WTC11 (cell line): ENCODE results near the gene PITPNC1. TPM values are rescaled to one million over a fixed set of nuclear protein-coding genes. Genes with fewer than 3 reads are reported as not detected.
A peak's percentile ranks its signal among the peaks of the same experiment; 100 is the strongest.

Experiments used
- ATAC-seq: fragments of 200-7000 bp; cut with Tn5 transposase; 2 replicates; pipeline ENCODE4 v1.10.0; 2021; ENCODE audit warnings: mild to moderate bottlenecking, moderate library complexity
- CTCF ChIA-PET: fragments of 300-600 bp; sonication (Branson Sonifier 250); formaldehyde crosslinking; loops from one replicate; lab custom pipeline; 2021; ENCODE audit warnings: antibody characterized with exemption; lab: Charles Lee
- POLR2A ChIA-PET: fragments of 350-600 bp; sonication (Branson Sonifier 250); formaldehyde crosslinking; loops from one replicate; lab custom pipeline; 2021; ENCODE audit warnings: antibody characterized with exemption; lab: Charles Lee
- DNase-seq: peaks from one replicate; pipeline ENCODE4 v3.0.0; 2021; ENCODE audit warnings: low spot score
- H3K27ac Mint-ChIP-seq: 2 replicates; pipeline ENCODE4 v1.8.0; 2021; ENCODE audit warnings: mixed read lengths
- H3K27me3 Mint-ChIP-seq: 2 replicates; pipeline ENCODE4 v1.8.0; 2021; ENCODE audit warnings: low read depth, mild to moderate bottlenecking, moderate library complexity, mixed read lengths
- H3K36me3 Mint-ChIP-seq: 2 replicates; pipeline ENCODE4 v1.8.0; 2021; ENCODE audit warnings: mixed read lengths
- H3K4me1 Mint-ChIP-seq: 2 replicates; pipeline ENCODE4 v1.8.0; 2022; ENCODE audit warnings: mixed read lengths
- H3K4me3 Mint-ChIP-seq: 2 replicates; pipeline ENCODE4 v1.8.0; 2021; ENCODE audit warnings: mild to moderate bottlenecking, moderate library complexity, mixed read lengths
- H3K9me3 Mint-ChIP-seq: 2 replicates; pipeline ENCODE4 v1.8.0; 2021; ENCODE audit warnings: mixed read lengths
- AFF4 ChIP-seq: sonication (generic); formaldehyde crosslinking; IDR thresholded peaks from 2 replicates; pipeline ENCODE4 v1.8.1; 2023; ENCODE audit warnings: mild to moderate bottlenecking, missing genetic modification reagents, borderline replicate concordance
- MAX ChIP-seq: sonication (generic); formaldehyde crosslinking; IDR thresholded peaks from 2 replicates; pipeline ENCODE4 v1.8.0; 2022; ENCODE audit warnings: mild to moderate bottlenecking, missing genetic modification reagents
- MXD4 ChIP-seq: fragments of 250-450 bp; sonication (Bioruptor Pico); IDR thresholded peaks from 2 replicates; pipeline ENCODE4 v1.8.0; 2021; ENCODE audit warnings: mild to moderate bottlenecking, moderate library complexity, borderline replicate concordance
- RELA ChIP-seq: sonication (generic); formaldehyde crosslinking; IDR thresholded peaks from 2 replicates; pipeline ENCODE4 v1.8.1; 2022; ENCODE audit warnings: missing genetic modification reagents, mild to moderate bottlenecking, borderline replicate concordance
- ZBTB21 ChIP-seq: sonication (generic); formaldehyde crosslinking; IDR thresholded peaks from 2 replicates; pipeline ENCODE4 v1.8.1; 2023; ENCODE audit warnings: mild to moderate bottlenecking, missing genetic modification reagents, borderline replicate concordance
- ZNF263 ChIP-seq: sonication (generic); formaldehyde crosslinking; IDR thresholded peaks from 2 replicates; pipeline ENCODE4 v1.8.1; 2022; ENCODE audit warnings: low read depth, mild to moderate bottlenecking, moderate library complexity, missing genetic modification reagents
- total RNA-seq: library from RNA; stranded (reverse); gene quantifications from 3 replicates; pipeline ENCODE4 v1.2.3, GENCODE V29; 2021
- TF ChIP-seq, protein P1 (sequence below): sonication (generic); formaldehyde crosslinking; conservative IDR thresholded peaks from 2 replicates; pipeline ENCODE4 v1.8.1; 2023; ENCODE audit warnings: mild to moderate bottlenecking, low read depth, missing genetic modification reagents, moderate library complexity
- TF ChIP-seq, protein P2 (sequence below): sonication (generic); formaldehyde crosslinking; IDR thresholded peaks from 2 replicates; pipeline ENCODE4 v1.8.1; 2023; ENCODE audit warnings: mild to moderate bottlenecking, moderate library complexity, missing genetic modification reagents
- TF ChIP-seq, protein P3 (sequence below): sonication (generic); formaldehyde crosslinking; IDR thresholded peaks from 2 replicates; pipeline ENCODE4 v1.8.1; 2022; ENCODE audit warnings: mild to moderate bottlenecking, moderate library complexity, missing genetic modification reagents

The PITPNC1 gene
- total RNA-seq, 1 experiment from 2014 or later = 39.8 TPM

GRCh38 chr17:67511012-67511411 is 133.9 kb downstream of the PITPNC1 start (continued):
- TF ChIP-seq MXD4 (CRISPR knock-in tag) = no peak

GRCh38 chr17:67511804-67512203 is 134.7 kb downstream of the PITPNC1 start:
- H3K4me3 Mint-ChIP-seq = no peak overlapping the region
- ChIA-PET CTCF (interaction anchor here (0.7 kb wide), 1 partner anchor 91 kb away, joined by 4 read pairs; no protein-coding TSS in a partner anchor), POLR2A (no interaction called here)
- no peak overlapping the region for H3K27ac Mint-ChIP-seq
- ATAC-seq (no peak), DNase-seq (no peak)
- H3K27me3 Mint-ChIP-seq = no peaks in the 10 kb centered on the region; the same call in 1 of the 2 replicates
- TF ChIP-seq, protein P1, sequence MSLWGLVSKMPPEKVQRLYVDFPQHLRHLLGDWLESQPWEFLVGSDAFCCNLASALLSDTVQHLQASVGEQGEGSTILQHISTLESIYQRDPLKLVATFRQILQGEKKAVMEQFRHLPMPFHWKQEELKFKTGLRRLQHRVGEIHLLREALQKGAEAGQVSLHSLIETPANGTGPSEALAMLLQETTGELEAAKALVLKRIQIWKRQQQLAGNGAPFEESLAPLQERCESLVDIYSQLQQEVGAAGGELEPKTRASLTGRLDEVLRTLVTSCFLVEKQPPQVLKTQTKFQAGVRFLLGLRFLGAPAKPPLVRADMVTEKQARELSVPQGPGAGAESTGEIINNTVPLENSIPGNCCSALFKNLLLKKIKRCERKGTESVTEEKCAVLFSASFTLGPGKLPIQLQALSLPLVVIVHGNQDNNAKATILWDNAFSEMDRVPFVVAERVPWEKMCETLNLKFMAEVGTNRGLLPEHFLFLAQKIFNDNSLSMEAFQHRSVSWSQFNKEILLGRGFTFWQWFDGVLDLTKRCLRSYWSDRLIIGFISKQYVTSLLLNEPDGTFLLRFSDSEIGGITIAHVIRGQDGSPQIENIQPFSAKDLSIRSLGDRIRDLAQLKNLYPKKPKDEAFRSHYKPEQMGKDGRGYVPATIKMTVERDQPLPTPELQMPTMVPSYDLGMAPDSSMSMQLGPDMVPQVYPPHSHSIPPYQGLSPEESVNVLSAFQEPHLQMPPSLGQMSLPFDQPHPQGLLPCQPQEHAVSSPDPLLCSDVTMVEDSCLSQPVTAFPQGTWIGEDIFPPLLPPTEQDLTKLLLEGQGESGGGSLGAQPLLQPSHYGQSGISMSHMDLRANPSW (CRISPR knock-in tag) = no peak
- TF ChIP-seq AFF4 (CRISPR knock-in tag) = no peak
- TF ChIP-seq, protein P2, sequence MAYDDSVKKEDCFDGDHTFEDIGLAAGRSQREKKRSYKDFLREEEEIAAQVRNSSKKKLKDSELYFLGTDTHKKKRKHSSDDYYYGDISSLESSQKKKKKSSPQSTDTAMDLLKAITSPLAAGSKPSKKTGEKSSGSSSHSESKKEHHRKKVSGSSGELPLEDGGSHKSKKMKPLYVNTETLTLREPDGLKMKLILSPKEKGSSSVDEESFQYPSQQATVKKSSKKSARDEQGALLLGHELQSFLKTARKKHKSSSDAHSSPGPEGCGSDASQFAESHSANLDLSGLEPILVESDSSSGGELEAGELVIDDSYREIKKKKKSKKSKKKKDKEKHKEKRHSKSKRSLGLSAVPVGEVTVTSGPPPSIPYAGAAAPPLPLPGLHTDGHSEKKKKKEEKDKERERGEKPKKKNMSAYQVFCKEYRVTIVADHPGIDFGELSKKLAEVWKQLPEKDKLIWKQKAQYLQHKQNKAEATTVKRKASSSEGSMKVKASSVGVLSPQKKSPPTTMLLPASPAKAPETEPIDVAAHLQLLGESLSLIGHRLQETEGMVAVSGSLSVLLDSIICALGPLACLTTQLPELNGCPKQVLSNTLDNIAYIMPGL = no peak
- peaks cover 46% of the 10 kb centered on the region for H3K4me1 Mint-ChIP-seq
- peaks cover 17% of the 10 kb centered on the region for H3K9me3 Mint-ChIP-seq
- peaks cover 16% of the 10 kb centered on the region for H3K36me3 Mint-ChIP-seq

GRCh38 chr17:67514998-67515397 is 137.9 kb downstream of the PITPNC1 start:
- peak; percentile 35 for ATAC-seq
- CTCF ChIA-PET = no interaction called here
- no peaks in the 10 kb centered on the region; the same call in 1 of the 2 replicates for H3K27me3 Mint-ChIP-seq
- peaks cover 55% of the 10 kb centered on the region for H3K4me1 Mint-ChIP-seq
- H3K9me3 Mint-ChIP-seq = peaks cover 13% of the 10 kb centered on the region
- DNase-seq = no peak
- TF ChIP-seq MAX (CRISPR knock-in tag) = no peak
- TF ChIP-seq ZNF263 (CRISPR knock-in tag) = no peak
- TF ChIP-seq ZBTB21 (CRISPR knock-in tag) = no peak
- TF ChIP-seq, protein P3, sequence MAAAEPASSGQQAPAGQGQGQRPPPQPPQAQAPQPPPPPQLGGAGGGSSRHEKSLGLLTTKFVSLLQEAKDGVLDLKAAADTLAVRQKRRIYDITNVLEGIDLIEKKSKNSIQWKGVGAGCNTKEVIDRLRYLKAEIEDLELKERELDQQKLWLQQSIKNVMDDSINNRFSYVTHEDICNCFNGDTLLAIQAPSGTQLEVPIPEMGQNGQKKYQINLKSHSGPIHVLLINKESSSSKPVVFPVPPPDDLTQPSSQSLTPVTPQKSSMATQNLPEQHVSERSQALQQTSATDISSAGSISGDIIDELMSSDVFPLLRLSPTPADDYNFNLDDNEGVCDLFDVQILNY (CRISPR knock-in tag) = no peak
- no peak for TF ChIP-seq RELA (CRISPR knock-in tag)
- peak overlapping the region; percentile 73 for H3K27ac Mint-ChIP-seq
- peaks cover 13% of the 10 kb centered on the region for H3K36me3 Mint-ChIP-seq
- no peak overlapping the region for H3K4me3 Mint-ChIP-seq
- POLR2A ChIA-PET = no interaction called here
